NT2/D1 (cell line): ENCODE results near the gene FOXD4L6.
"Not testable (repeated sequence)": the region's sequence is repeated elsewhere in the genome, so short reads cannot be mapped to it uniquely, and the experiment has no call there.

Experiments
- DNase-seq: peaks from one replicate; pipeline ENCODE4 v3.0.0-alpha.2; 2011; ENCODE audit warnings: low read depth, low spot score
- H3K27me3 ChIP-seq: 2 replicates; pipeline ENCODE4 v1.6.0; 2011; ENCODE audit warnings: mild to moderate bottlenecking; ENCODE audit not compliant: insufficient read length, insufficient read depth
- H3K36me3 ChIP-seq: 2 replicates; pipeline ENCODE4 v1.6.1; 2011; ENCODE audit warnings: mild to moderate bottlenecking, low read length, mixed read lengths; ENCODE audit not compliant: insufficient read depth, insufficient read length
- H3K4me1 ChIP-seq: 2 replicates; pipeline ENCODE4 v1.5.1; 2011; ENCODE audit not compliant: insufficient read depth, insufficient read length
- H3K4me3 ChIP-seq: 2 replicates; pipeline ENCODE4 v1.5.1; 2011; ENCODE audit warnings: low read depth; ENCODE audit not compliant: insufficient read length
- H3K9ac ChIP-seq: 2 replicates; pipeline ENCODE4 v1.6.0; 2011; ENCODE audit warnings: low read depth; ENCODE audit not compliant: insufficient read length
- H3K9me3 ChIP-seq: 2 replicates; pipeline ENCODE4 v1.5.1; 2011; ENCODE audit warnings: mild to moderate bottlenecking, low read length; ENCODE audit not compliant: insufficient read depth

Gene FOXD4L6

DNA sequence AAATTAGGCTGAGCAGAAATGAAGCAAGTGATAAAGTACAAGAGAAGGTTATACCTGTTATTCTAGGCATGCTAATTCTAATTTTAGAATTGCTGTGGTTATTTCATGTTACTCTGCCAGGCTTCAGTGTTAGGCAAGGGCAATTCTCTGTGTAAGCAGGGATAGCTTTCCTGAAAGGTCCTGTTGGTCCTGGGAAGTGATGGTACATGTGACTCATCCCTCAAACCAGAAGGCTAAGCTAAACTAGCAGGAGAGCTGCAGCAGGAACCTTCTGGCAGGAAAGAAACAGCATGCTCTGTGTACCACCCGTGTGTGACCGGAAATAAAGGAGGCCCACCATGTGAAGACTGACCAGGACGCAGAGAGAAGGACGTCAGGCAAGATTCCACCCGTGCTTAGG, 8.8 kb downstream of the FOXD4L6 start:
- not testable (repeated sequence) for DNase-seq, H3K4me1 ChIP-seq, H3K9me3 ChIP-seq, H3K9ac ChIP-seq, H3K4me3 ChIP-seq, H3K36me3 ChIP-seq
- peaks cover 14% of the 10 kb centered on the region for H3K27me3 ChIP-seq

DNA sequence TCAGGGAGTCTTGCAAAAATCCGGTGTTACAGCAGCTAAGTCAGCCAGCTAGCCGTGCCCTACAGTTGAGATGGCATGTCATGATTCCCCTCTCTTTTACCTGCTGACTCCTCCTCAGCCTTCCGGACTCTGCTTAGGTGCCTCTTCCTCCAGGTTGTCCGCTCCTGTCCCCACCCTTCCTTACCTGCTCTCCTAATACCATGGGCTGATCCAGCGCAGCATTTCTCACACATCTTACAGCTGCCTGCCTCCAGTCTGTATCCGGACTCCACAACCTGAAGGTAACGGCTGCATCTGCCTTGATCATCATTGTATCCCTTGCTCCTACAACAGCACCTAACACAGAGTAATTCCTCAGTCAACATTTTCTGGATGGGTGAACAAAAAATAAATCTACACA, 9.2 kb downstream of the FOXD4L6 start:
- not testable (repeated sequence) for H3K4me3 ChIP-seq, H3K4me1 ChIP-seq, H3K9ac ChIP-seq, DNase-seq, H3K9me3 ChIP-seq, H3K36me3 ChIP-seq
- peaks cover 14% of the 10 kb centered on the region for H3K27me3 ChIP-seq

DNA sequence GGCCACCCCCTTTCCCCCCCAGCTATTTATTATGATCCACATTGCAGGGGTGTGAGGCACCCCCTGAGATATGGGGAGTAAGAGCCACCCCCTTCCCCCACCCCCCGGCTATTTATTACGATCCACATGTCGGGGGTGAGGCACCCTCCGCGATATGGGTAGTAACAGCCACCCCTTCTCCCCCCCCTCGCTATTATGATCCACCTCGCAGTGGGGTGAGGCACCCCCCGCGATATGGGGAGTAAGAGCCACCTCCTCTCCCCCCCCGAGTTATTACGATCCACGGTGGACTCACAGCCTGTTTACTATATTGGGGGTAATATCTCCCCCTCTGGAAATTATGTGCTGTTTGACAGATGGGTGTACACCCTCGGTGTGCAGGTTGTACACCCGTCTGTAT, 15.1 kb downstream of the FOXD4L6 start:
- H3K9me3 ChIP-seq, H3K4me3 ChIP-seq, H3K9ac ChIP-seq, H3K4me1 ChIP-seq, H3K36me3 ChIP-seq, DNase-seq: not testable (repeated sequence)
- H3K27me3 ChIP-seq: peaks cover 19% of the 10 kb centered on the region

DNA sequence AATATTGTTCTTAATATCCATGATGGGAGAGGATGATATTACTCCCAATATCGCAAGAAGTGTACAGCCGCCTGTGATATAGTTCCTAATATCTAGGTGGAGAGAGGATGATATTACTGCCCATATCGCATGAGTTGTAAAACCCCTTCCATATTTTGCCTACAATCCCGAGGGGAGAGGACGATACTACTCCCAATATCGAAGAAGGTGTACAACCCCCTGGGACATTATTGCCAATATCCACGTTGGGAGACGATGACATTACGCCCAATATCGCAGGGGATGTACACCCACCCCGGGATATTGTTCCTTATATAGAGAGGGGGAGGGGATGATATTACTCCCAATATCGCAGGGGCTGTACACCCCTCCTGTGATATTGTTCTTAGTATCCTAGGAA, 17.1 kb downstream of the FOXD4L6 start:
- peaks cover 25% of the 10 kb centered on the region for H3K27me3 ChIP-seq
- H3K4me3 ChIP-seq, H3K36me3 ChIP-seq, H3K9ac ChIP-seq, DNase-seq, H3K9me3 ChIP-seq, H3K4me1 ChIP-seq: not testable (repeated sequence)

DNA sequence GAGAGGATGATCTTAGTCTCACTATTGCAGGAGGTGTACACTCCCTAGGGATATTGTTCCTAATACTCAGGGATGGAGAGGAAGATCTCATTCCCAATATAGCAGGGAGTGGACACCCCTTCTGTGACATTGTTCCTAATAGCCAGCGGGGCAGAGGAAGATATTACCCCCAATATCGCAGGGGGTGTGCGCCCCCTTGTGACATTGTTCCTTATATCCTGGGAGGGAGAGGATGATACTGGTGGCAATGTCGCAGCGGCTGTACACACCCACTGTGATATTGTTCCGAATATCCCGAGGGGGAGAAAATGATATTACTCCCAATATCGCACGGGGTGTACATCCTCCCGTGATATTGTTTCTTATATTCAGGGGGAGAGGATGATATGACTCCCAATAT, 17.6 kb downstream of the FOXD4L6 start:
- H3K9ac ChIP-seq, H3K36me3 ChIP-seq, H3K9me3 ChIP-seq, H3K4me1 ChIP-seq, H3K4me3 ChIP-seq: not testable (repeated sequence)
- H3K27me3 ChIP-seq: peaks cover 23% of the 10 kb centered on the region
- peak; percentile 5 for DNase-seq

DNA sequence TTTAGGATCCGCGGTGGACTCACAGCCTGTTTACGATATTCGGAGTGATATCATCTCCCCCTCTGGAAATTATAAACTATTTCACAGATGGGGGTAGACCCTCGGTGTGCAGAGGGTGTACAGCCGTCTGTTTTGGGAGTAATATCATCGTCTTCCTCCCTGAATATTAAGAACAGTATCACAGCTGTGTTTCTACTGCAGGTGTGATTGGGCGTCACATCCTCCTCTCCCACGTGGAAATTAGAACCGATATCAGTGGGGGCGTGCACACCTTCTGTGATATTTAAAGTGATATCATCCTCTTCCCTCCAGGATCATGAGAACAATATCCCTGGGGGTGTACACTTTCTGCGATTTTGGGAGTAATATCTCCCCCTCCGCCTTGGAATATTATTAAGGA, 19.2 kb downstream of the FOXD4L6 start:
- H3K36me3 ChIP-seq, H3K9me3 ChIP-seq, DNase-seq, H3K4me3 ChIP-seq, H3K9ac ChIP-seq, H3K4me1 ChIP-seq: not testable (repeated sequence)
- H3K27me3 ChIP-seq: peaks cover 20% of the 10 kb centered on the region

DNA sequence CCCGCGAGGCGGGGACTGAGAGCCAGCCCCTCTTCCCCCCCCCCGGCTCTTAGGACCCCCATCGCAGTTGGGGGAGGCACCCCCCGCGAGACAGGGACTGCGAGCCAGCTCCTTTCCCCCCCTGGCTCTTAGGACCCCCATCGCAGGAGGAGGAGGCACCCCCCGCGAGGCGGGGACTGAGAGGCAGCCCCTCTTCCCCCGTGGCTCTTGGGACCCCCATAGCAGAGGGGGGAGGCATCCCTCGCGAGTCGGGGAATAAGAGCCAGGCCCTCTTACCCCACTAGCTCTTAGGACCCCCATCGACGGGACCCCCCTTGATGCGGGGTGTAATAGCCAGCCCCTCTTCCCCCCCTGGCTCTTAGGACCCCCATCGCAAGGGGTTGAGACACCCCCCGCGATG, 19.7 kb downstream of the FOXD4L6 start:
- DNase-seq: not testable (repeated sequence)
- H3K27me3 ChIP-seq: peaks cover 16% of the 10 kb centered on the region

DNA sequence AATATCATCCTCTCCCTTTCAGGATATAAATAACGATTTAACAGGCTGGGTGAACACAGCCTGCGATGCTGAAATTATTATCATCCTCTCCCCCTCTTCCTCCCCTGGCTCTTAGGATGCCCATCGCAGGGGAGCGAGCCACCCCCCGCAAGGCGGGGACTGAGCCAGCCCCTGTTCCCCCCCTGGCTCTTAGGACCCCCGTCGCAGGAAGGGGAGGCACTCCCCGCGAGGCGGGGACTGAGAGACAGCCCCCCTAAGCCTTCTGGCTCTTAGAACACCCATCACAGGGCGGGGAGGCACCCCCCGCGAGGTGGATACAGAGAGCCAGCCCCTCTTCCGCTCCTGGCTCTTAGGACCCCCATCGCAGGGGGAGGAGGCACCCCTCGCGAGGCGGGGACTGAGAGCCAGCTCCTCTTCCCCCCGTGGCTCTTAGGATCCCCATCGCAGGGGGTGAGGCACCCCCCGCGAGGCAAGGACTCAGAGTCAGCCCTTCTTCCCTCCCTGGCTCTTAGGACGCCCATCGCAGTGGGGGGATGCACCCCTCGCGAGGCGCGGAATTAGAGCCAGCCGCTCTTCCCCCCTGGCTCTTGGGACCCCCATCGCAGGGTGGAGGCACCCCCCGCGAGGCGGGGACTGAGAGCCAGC, 21.9 kb downstream of the FOXD4L6 start:
- not testable (repeated sequence) for H3K9ac ChIP-seq, H3K36me3 ChIP-seq
- peaks cover 14% of the 10 kb centered on the region for H3K27me3 ChIP-seq

More for the DNA sequence above, 19.7 kb downstream of the FOXD4L6 start:
- not testable (repeated sequence) for H3K4me3 ChIP-seq, H3K9ac ChIP-seq, H3K4me1 ChIP-seq, H3K36me3 ChIP-seq, H3K9me3 ChIP-seq

DNA sequence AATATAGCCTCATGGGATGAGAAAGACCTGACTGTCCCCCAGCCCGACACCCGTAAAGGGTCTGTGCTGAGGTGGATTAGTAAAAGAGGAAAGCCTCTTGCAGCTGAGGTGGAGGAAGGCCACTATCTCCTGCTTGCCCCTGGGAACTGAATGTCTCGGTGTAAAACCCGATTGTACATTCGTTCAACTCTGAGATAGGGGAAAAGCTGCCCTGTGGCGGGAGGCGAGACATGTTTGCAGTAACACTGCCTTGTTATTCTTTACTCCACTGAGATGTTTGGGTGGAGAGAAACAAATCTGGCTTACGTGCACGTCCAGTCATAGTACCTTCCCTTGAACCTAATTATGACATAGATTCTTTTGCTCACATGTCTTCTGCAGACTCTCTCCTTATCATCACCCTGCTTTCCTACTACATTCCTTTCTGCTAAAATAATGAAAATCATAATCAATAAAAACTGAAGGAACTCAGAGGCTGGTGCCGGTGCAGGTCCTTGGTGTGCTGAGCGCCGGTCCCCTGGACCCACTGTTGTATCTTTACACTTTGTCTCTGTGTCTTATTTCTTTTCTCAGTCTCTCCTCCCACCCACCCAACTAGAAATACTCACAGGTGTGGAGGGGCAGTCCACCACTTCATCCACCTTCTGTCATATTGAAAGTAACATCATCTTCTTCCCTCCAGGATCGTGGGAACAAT, 22.8 kb downstream of the FOXD4L6 start:
- not testable (repeated sequence) for DNase-seq, H3K9me3 ChIP-seq, H3K4me3 ChIP-seq, H3K27me3 ChIP-seq, H3K4me1 ChIP-seq, H3K36me3 ChIP-seq, H3K9ac ChIP-seq

More for the DNA sequence above, 21.9 kb downstream of the FOXD4L6 start:
- DNase-seq, H3K9me3 ChIP-seq, H3K4me1 ChIP-seq, H3K4me3 ChIP-seq: not testable (repeated sequence)

DNA sequence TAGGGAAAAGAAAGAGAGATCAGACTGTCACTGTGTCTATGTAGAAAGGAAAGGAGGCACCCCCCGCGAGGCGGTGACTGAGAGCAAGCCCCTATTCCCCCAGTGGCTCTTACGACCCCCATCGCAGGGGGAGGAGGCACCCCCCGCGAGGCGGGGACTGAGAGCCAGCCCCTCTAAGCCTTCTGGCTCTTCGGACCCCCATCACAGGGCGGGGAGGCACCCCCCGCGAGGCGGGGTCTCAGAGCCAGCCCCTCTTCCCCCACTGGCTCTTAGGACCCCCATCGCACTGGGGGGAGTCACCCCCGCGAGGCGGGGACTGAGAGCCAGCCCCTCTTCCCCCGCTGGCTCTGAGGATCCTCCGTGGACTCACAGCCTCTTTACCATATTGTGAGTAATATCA, 23.9 kb downstream of the FOXD4L6 start:
- H3K36me3 ChIP-seq, H3K27me3 ChIP-seq, H3K9ac ChIP-seq, H3K4me3 ChIP-seq, H3K9me3 ChIP-seq, H3K4me1 ChIP-seq, DNase-seq: not testable (repeated sequence)

DNA sequence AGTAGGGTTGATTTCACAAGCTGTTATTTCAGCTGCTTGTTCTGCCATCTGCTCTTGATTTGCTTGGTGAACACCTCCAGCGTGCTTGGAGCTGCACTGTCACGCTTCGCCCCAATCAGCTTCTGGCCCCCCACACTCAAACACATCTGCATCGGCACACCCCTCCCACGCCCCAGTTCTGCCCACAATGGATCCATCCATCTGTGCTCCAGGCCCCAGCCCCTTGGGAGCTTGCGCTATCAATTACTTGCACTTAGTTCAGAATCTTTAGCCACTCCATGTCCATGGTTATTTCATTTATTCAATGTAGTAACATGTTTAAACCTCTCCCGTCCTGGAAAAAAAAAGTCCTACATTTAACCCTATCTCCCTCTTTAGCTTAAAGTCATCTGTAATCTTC, 28.0 kb downstream of the FOXD4L6 start:
- H3K9ac ChIP-seq, DNase-seq, H3K27me3 ChIP-seq, H3K4me3 ChIP-seq, H3K9me3 ChIP-seq, H3K4me1 ChIP-seq, H3K36me3 ChIP-seq: not testable (repeated sequence)

DNA sequence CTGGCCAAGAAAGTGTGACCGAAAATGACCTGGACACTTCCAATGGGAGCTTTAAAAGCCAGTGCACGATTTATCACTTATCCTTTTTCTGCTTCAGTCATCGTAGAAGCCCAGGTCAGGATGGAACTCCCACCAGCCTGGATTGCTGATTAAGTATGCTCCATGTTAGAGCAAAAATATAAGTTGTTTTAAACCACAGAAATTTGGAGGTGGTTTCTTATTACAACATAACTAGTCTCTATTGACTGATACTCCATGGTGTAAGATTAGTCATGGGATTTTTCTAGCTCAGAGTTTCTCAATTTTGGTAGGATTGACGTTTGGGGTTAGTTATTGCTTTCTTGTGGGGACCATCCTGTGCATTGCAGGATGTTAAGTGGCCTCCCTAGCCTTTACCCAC, 29.7 kb downstream of the FOXD4L6 start:
- H3K4me1 ChIP-seq, H3K9me3 ChIP-seq, H3K27me3 ChIP-seq, H3K4me3 ChIP-seq, H3K36me3 ChIP-seq, H3K9ac ChIP-seq, DNase-seq: not testable (repeated sequence)
